GM12878 (cell line): ENCODE measurements around the gene CHDH. TPM values are rescaled to one million over a fixed set of nuclear protein-coding genes. Genes with fewer than 3 reads are reported as not detected.

ENCODE experiments used
- ASH2L ChIP-seq: fragments of 300-600, 200-600 bp; sonication (generic); IDR thresholded peaks from 2 replicates; pipeline ENCODE4 v1.6.1; 2017; ENCODE audit warnings: low read depth, mild to moderate bottlenecking, borderline replicate concordance
- CBFB ChIP-seq: IDR thresholded peaks from 2 replicates; pipeline ENCODE4 v1.6.1; 2016; ENCODE audit warnings: antibody characterized with exemption, low read depth
- DPF2 ChIP-seq: fragments of 450-650 bp; IDR thresholded peaks from 2 replicates; pipeline ENCODE4 v1.6.1; 2017; ENCODE audit warnings: mild to moderate bottlenecking
- EGR1 ChIP-seq, 2 experiments: IDR thresholded peaks; 1 replicate in 1 of 2; 2 replicates in 1 of 2; pipeline ENCODE4 v1.6.1; 2011 to 2012; ENCODE audit warnings: low read depth in 2 of 2, low read length in 2 of 2, borderline replicate concordance in 1 of 2, mild to moderate bottlenecking in 1 of 2, moderate library complexity in 1 of 2
- ESRRA ChIP-seq: IDR thresholded peaks from 2 replicates; pipeline ENCODE4 v1.6.1; 2012; ENCODE audit warnings: mild to moderate bottlenecking, low read length, improper control_type of control experiment
- FOS ChIP-seq: IDR thresholded peaks from 3 replicates; pipeline ENCODE4 v1.6.1; 2011; ENCODE audit warnings: borderline replicate concordance; ENCODE audit not compliant: insufficient read length; ENCODE audit errors: extremely low read depth
- FOXK2 ChIP-seq: fragments of 450-650 bp; IDR thresholded peaks from 2 replicates; pipeline ENCODE4 v1.6.1; 2017; ENCODE audit warnings: mild to moderate bottlenecking, moderate library complexity
- JUND ChIP-seq: IDR thresholded peaks from 2 replicates; pipeline ENCODE4 v1.6.1; 2012; ENCODE audit warnings: low read depth, mild to moderate bottlenecking, low read length, improper control_type of control experiment, moderate library complexity
- KAT2A ChIP-seq: conservative IDR thresholded peaks from 2 replicates; pipeline ENCODE4 v1.6.1; 2011; ENCODE audit warnings: low read depth, low read length; ENCODE audit not compliant: control insufficient read depth
- PAX5 ChIP-seq: IDR thresholded peaks from 2 replicates; pipeline ENCODE4 v1.6.1; 2011; ENCODE audit warnings: low read depth, low read length, borderline replicate concordance
- POLR2AphosphoS5 ChIP-seq: IDR thresholded peaks from 2 replicates; pipeline ENCODE4 v1.6.1; 2011; ENCODE audit warnings: mild to moderate bottlenecking, low read length, inconsistent platforms
- RCOR1 ChIP-seq: conservative IDR thresholded peaks from 2 replicates; pipeline ENCODE4 v1.6.1; 2012; ENCODE audit warnings: low read depth, low read length, improper control_type of control experiment
- SMAD1 ChIP-seq: fragments of 450-650 bp; IDR thresholded peaks from 2 replicates; pipeline ENCODE4 v1.6.1; 2018; ENCODE audit warnings: mild to moderate bottlenecking, low read depth; ENCODE audit not compliant: partially characterized antibody
- SMC3 ChIP-seq: IDR thresholded peaks from 2 replicates; pipeline ENCODE4 v1.6.1; 2011; ENCODE audit warnings: low read length, improper control_type of control experiment, borderline replicate concordance
- SREBF2 ChIP-seq: IDR thresholded peaks from 2 replicates; pipeline ENCODE4 v1.6.1; 2012; ENCODE audit warnings: mild to moderate bottlenecking, low read length
- STAT3 ChIP-seq: IDR thresholded peaks from 2 replicates; pipeline ENCODE4 v1.6.1; 2011; ENCODE audit warnings: low read depth, low read length, improper control_type of control experiment
- WRNIP1 ChIP-seq: IDR thresholded peaks from 2 replicates; pipeline ENCODE4 v1.6.1; 2011; ENCODE audit warnings: low read depth, low read length, improper control_type of control experiment, borderline replicate concordance
- ZBTB40 ChIP-seq: fragments of 450-650 bp; IDR thresholded peaks from 2 replicates; pipeline ENCODE4 v1.6.1; 2016; ENCODE audit warnings: mild to moderate bottlenecking, moderate library complexity, borderline replicate concordance
- ZNF274 ChIP-seq: IDR thresholded peaks from one replicate; pipeline ENCODE4 v1.8.0; 2011; ENCODE audit not compliant: insufficient read length, insufficient read depth
- polyA plus RNA-seq, 11 experiments: library from polyadenylated mRNA; depleted of rRNA in 4 of 11; unstranded in 6 of 11; stranded (reverse) in 5 of 11; fragments of >200 nt; fragmentation: Nextera tagmentation in 4 of 11; fragmentation: Illumina TruSeq in 1 of 11; extraction: Ambion mirVana in 4 of 11; extraction: Trizol in 1 of 11; gene quantifications; 1 replicate in 1 of 11; 2 replicates in 10 of 11; pipeline versions ENCODE4 v1.2.1 to v1.2.3, GENCODE V29; 2011 to 2016; ENCODE audit warnings: inconsistent platforms in 2 of 11, missing spikeins in 2 of 11, low read depth in 1 of 11
- total RNA-seq, 4 experiments: library from RNA; depleted of rRNA in 3 of 4; stranded (reverse); fragments of >200 nt in 3 of 4; fragmentation: Illumina TruSeq in 1 of 4; extraction: Trizol in 1 of 4; gene quantifications; 2 replicates each; pipeline versions ENCODE4 v1.2.1 to v1.2.3, GENCODE V29; 2013 to 2021
- TF ChIP-seq, protein P1 (sequence below): fragments of 450-650 bp; conservative IDR thresholded peaks from 2 replicates; pipeline ENCODE4 v1.6.1; 2017; ENCODE audit warnings: mild to moderate bottlenecking, moderate library complexity
- TF ChIP-seq, protein P2 (sequence below): IDR thresholded peaks from 2 replicates; pipeline ENCODE4 v1.6.1; 2011; ENCODE audit warnings: mild to moderate bottlenecking, low read depth, low read length, moderate library complexity; ENCODE audit not compliant: insufficient replicate concordance
- TF ChIP-seq, protein P3 (sequence below): IDR thresholded peaks from 2 replicates; pipeline ENCODE4 v1.6.1; 2011; ENCODE audit warnings: borderline replicate concordance, low read depth, mild to moderate bottlenecking, moderate library complexity, mixed read lengths, low read length; ENCODE audit not compliant: insufficient read depth; ENCODE audit errors: extremely low read length

The CHDH gene
- total and polyA plus RNA-seq, 10 of the 15 experiments (the other 5 are each of a cell fraction or from before 2014, with no cell fraction given) = 0.95 to 8.3 (median 2.9) TPM

DNA sequence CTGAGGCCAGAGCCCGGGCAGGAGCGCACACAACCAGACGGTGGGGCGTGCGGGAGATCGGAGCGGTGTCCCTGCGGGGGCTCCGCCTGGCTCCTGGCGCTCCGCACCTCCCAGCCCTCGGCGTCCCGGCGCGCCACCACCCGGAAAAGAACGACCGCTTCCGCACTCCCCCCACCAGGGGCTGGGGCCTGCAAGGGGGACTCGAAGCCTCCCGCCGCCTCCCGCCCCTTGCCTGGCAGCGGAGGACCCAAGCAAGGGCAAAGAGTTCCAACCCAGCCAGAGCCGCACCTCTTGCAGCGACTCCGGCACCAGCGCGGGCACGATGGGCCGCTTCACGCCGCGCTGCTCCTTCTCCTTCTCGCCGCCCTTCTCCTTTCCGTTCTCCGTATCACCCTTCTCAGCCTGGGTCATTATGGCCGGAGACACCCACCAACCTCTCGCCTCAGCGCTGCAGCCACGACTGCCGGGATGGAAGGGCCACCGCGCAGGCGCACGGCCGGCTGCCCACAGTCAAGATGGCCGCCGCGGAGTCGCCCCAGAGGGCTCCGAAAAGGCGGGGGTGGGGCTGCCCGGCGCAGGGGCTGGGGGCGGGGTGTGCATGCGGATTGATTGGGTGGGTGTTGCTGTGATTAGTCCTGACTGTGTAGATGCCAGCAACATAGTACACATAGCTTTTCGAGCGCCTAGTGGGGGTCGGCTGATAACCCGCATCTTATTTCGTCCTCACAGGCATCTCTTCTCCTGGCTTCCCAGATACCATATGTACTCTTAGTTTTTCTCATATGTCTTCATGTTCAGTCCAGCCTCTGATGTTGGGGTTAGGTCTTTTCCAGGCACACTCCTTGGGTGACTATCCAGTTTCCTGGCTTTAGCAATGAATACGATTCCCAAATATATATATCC is 35.7 kb upstream of the CHDH start, which contains the start of gene ACTR8 (continued):
- TF ChIP-seq FOXK2 (no peak), ZNF274 (no peak), SMC3 (0 out of 2 replicates have a peak, but pooled peaks have one; percentile 13), RCOR1 (no peak), JUND (no peak), ZBTB40 (0 out of 2 replicates have a peak, but pooled peaks have one; percentile 28), DPF2 (peak; percentile 56), POLR2AphosphoS5 (peak; percentile 97), EGR1 (IDR thresholded peaks at IDR 0.05; ENCODE audit: borderline replicate concordance in 1 of 2, low read depth in 2 of 2, low read length in 2 of 2) (peak in 1 of 2 experiments; percentile 87; a peak in 2 of 3 replicates), WRNIP1 (no peak), STAT3 (no peak), CBFB (no peak; the same call in 1 of the 2 replicates), KAT2A (no peak), ASH2L (no peak), PAX5 (no peak), FOS (no peak), ESRRA (no peak), SMAD1 (no peak), SREBF2 (no peak)
- TF ChIP-seq, protein P1, sequence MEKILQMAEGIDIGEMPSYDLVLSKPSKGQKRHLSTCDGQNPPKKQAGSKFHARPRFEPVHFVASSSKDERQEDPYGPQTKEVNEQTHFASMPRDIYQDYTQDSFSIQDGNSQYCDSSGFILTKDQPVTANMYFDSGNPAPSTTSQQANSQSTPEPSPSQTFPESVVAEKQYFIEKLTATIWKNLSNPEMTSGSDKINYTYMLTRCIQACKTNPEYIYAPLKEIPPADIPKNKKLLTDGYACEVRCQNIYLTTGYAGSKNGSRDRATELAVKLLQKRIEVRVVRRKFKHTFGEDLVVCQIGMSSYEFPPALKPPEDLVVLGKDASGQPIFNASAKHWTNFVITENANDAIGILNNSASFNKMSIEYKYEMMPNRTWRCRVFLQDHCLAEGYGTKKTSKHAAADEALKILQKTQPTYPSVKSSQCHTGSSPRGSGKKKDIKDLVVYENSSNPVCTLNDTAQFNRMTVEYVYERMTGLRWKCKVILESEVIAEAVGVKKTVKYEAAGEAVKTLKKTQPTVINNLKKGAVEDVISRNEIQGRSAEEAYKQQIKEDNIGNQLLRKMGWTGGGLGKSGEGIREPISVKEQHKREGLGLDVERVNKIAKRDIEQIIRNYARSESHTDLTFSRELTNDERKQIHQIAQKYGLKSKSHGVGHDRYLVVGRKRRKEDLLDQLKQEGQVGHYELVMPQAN = peak; percentile 91
- TF ChIP-seq, protein P2, sequence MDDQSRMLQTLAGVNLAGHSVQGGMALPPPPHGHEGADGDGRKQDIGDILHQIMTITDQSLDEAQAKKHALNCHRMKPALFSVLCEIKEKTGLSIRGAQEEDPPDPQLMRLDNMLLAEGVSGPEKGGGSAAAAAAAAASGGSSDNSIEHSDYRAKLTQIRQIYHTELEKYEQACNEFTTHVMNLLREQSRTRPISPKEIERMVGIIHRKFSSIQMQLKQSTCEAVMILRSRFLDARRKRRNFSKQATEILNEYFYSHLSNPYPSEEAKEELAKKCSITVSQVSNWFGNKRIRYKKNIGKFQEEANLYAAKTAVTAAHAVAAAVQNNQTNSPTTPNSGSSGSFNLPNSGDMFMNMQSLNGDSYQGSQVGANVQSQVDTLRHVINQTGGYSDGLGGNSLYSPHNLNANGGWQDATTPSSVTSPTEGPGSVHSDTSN = no peak
- TF ChIP-seq, protein P3, sequence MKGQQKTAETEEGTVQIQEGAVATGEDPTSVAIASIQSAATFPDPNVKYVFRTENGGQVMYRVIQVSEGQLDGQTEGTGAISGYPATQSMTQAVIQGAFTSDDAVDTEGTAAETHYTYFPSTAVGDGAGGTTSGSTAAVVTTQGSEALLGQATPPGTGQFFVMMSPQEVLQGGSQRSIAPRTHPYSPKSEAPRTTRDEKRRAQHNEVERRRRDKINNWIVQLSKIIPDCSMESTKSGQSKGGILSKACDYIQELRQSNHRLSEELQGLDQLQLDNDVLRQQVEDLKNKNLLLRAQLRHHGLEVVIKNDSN = no peak
